K562 (cell line): ENCODE results near the gene NBPF20. TPM values are rescaled to one million over a fixed set of nuclear protein-coding genes. Genes with fewer than 3 reads are reported as not detected.
A peak's percentile ranks its signal among the peaks of the same experiment; 100 is the strongest.
"Not testable (repeated sequence)": the region's sequence is repeated elsewhere in the genome, so short reads cannot be mapped to it uniquely, and the experiment has no call there.

ENCODE experiments used
- CREBBP ChIP-seq: IDR thresholded peaks from one replicate; pipeline ENCODE4 v1.6.1; 2012; ENCODE audit warnings: low read depth, mild to moderate bottlenecking, control low read depth, inconsistent platforms, low read length
- ERF ChIP-seq: fragments of 450-650 bp; formaldehyde crosslinking; IDR thresholded peaks from 2 replicates; pipeline ENCODE4 v1.4.0; 2020; ENCODE audit warnings: mild to moderate bottlenecking, mixed read lengths
- GABPB1 ChIP-seq: sonication (generic); formaldehyde crosslinking; IDR thresholded peaks from 2 replicates; pipeline ENCODE4 v1.8.0; 2022; ENCODE audit warnings: mild to moderate bottlenecking, missing genetic modification reagents
- HNRNPL ChIP-seq: fragments of 200-400 bp; formaldehyde crosslinking; IDR thresholded peaks from 2 replicates; pipeline ENCODE4 v1.6.1; 2017; ENCODE audit warnings: low read depth, mild to moderate bottlenecking, low read length
- LCOR ChIP-seq: sonication (generic); formaldehyde crosslinking; IDR thresholded peaks from 2 replicates; pipeline ENCODE4 v1.8.0; 2022; ENCODE audit warnings: mild to moderate bottlenecking, missing genetic modification reagents
- NCOA1 ChIP-seq: fragments of 450-650 bp; IDR thresholded peaks from 2 replicates; pipeline ENCODE4 v1.6.1; 2016; ENCODE audit warnings: low read depth
- NCOA2 ChIP-seq, 2 experiments: fragments of 450-650 bp; IDR thresholded peaks; 2 replicates each; pipeline ENCODE4 v1.6.1; 2018; ENCODE audit warnings: mild to moderate bottlenecking in 2 of 2, moderate library complexity in 1 of 2; ENCODE audit not compliant: partially characterized antibody in 2 of 2
- POLR2AphosphoS5 ChIP-seq: IDR thresholded peaks from 2 replicates; pipeline ENCODE4 v1.6.1; 2011; ENCODE audit warnings: mild to moderate bottlenecking, low read depth, low read length, moderate library complexity; ENCODE audit not compliant: control insufficient read depth, insufficient read depth
- RUNX1 ChIP-seq: sonication (generic); IDR thresholded peaks from 2 replicates; pipeline ENCODE4 v1.6.1; 2016; ENCODE audit warnings: antibody characterized with exemption, low read depth
- TEAD4 ChIP-seq, 2 experiments: sonication (generic) in 1 of 2; formaldehyde crosslinking in 1 of 2; IDR thresholded peaks; 2 replicates each; pipeline versions ENCODE4 v1.6.1 to v1.8.0; 2012 to 2022; ENCODE audit warnings: borderline replicate concordance in 1 of 2, inconsistent platforms in 1 of 2, low read length in 1 of 2, mild to moderate bottlenecking in 1 of 2, missing genetic modification reagents in 1 of 2
- ZNF175 ChIP-seq: fragments of 200-800 bp; sonication (Bioruptor generic); IDR thresholded peaks from 2 replicates; pipeline ENCODE4 v1.6.1; 2016; ENCODE audit warnings: low read depth, mild to moderate bottlenecking, missing genetic modification characterization, missing compliant biosample characterization
- ZNF445 ChIP-seq: fragments of 250-450 bp; sonication (Bioruptor Pico); IDR thresholded peaks from 2 replicates; pipeline ENCODE4 v1.4.0; 2020; ENCODE audit warnings: low read depth, mild to moderate bottlenecking, moderate library complexity
- polyA plus RNA-seq, 8 experiments: library from polyadenylated mRNA; depleted of rRNA in 4 of 8; stranded (reverse) in 5 of 8; unstranded in 3 of 8; fragments of >200 nt; fragmentation: Nextera tagmentation in 2 of 8; fragmentation: Illumina TruSeq in 1 of 8; extraction: Ambion mirVana in 2 of 8; extraction: Trizol in 1 of 8; gene quantifications; 2 replicates each; pipeline versions ENCODE4 v1.2.1 to v1.2.3, GENCODE V29; 2011 to 2014; ENCODE audit warnings: inconsistent platforms in 1 of 8, missing spikeins in 1 of 8
- total RNA-seq, 7 experiments: library from RNA; depleted of rRNA in 6 of 7; stranded (reverse); fragments of >200 nt in 6 of 7; fragmentation: Illumina TruSeq in 2 of 7; extraction: Trizol in 2 of 7; gene quantifications; 2 replicates each; pipeline versions ENCODE4 v1.2.1 to v1.2.3, GENCODE V29; 2011 to 2021; ENCODE audit warnings: low replicate concordance in 1 of 7
- TF ChIP-seq, protein P1 (sequence below): sonication (generic); formaldehyde crosslinking; IDR thresholded peaks from 2 replicates; pipeline ENCODE4 v1.4.0; 2020; ENCODE audit warnings: mild to moderate bottlenecking, missing genetic modification reagents
- TF ChIP-seq, protein P2 (sequence below): fragments of 250-450 bp; sonication (Bioruptor Pico); IDR thresholded peaks from 2 replicates; pipeline ENCODE4 v1.5.0; 2022; ENCODE audit warnings: mild to moderate bottlenecking
- TF ChIP-seq, protein P3 (sequence below): fragments of 450-650 bp; IDR thresholded peaks from 2 replicates; pipeline ENCODE4 v1.6.1; 2014; ENCODE audit warnings: low read depth, mild to moderate bottlenecking, moderate library complexity, borderline replicate concordance
- TF ChIP-seq, protein P4 (sequence below): fragments of 250-450 bp; sonication (Bioruptor Pico); IDR thresholded peaks from 2 replicates; pipeline ENCODE4 v1.4.0; 2020; ENCODE audit warnings: mild to moderate bottlenecking
- TF ChIP-seq, protein P5 (sequence below): IDR thresholded peaks from 2 replicates; pipeline ENCODE4 v1.6.1; 2011; ENCODE audit not compliant: insufficient read length; ENCODE audit errors: extremely low read depth

Gene NBPF20
- total and polyA plus RNA-seq, 9 of the 15 experiments (the other 6 are each of a cell fraction or from before 2014, with no cell fraction given) = 0.38 to 2.7 (median 1.00) TPM

DNA sequence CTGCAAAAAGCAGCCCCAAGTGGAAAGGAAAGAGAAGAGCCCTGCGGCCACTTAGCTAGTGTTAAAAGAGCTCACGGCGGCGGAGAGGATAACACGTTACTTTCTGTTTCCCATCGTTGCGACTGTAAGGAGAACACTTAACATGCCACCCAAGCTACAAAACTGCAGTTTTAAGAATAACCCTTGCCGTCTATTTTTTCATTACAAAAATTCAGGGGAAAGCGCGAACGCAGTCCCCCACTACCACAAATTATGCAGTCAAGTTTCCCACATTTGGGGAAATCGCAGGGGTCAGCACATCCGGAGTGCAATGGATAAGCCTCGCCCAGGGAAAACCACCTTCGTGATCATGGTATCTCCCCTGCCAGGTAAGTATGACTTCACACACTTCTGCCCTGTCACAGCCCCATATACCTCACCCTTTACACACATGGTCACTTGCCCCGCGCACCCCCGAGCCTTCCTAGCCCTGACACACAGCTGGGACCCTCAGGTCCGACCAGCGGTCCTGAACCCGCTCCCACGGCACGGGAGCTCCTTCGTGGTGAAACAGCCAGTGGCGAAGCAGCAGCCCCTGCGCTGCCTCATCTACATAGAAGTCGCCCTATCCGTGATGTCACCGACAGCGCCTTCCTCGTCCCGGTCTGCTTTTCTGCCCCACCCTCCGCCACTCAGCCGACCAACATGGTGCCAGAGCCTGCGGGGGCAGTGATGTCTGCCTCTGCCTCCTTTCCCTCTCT, 40.2 kb upstream of the NBPF20 start (continued):
- TF ChIP-seq NCOA1 (peak; percentile 41; the same call in 1 of the 2 replicates), HNRNPL (peak; percentile 91), NCOA2 (IDR thresholded peaks at IDR 0.05; ENCODE audit: partially characterized antibody in 2 of 2) (peak in 1 of 2 experiments; percentile 56), LCOR (CRISPR knock-in tag) (peak; percentile 91), ZNF175 (CRISPR knock-in tag) (peak; percentile 50; the same call in 1 of the 2 replicates), POLR2AphosphoS5 (peak; percentile 98), CREBBP (peak; percentile 45), ZNF445 (CRISPR knock-in tag) (peak; percentile 94), TEAD4 (IDR thresholded peaks at IDR 0.05; ENCODE audit: low read length) (peak; percentile 79), ERF (CRISPR knock-in tag) (peak; percentile 97), GABPB1 (CRISPR knock-in tag) (peak; percentile 36), RUNX1 (peak; percentile 100)
- TF ChIP-seq, protein P1, sequence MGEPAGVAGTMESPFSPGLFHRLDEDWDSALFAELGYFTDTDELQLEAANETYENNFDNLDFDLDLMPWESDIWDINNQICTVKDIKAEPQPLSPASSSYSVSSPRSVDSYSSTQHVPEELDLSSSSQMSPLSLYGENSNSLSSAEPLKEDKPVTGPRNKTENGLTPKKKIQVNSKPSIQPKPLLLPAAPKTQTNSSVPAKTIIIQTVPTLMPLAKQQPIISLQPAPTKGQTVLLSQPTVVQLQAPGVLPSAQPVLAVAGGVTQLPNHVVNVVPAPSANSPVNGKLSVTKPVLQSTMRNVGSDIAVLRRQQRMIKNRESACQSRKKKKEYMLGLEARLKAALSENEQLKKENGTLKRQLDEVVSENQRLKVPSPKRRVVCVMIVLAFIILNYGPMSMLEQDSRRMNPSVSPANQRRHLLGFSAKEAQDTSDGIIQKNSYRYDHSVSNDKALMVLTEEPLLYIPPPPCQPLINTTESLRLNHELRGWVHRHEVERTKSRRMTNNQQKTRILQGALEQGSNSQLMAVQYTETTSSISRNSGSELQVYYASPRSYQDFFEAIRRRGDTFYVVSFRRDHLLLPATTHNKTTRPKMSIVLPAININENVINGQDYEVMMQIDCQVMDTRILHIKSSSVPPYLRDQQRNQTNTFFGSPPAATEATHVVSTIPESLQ (CRISPR knock-in tag) = 0 out of 2 replicates have a peak, but pooled peaks have one; percentile 22
- TF ChIP-seq, protein P2, sequence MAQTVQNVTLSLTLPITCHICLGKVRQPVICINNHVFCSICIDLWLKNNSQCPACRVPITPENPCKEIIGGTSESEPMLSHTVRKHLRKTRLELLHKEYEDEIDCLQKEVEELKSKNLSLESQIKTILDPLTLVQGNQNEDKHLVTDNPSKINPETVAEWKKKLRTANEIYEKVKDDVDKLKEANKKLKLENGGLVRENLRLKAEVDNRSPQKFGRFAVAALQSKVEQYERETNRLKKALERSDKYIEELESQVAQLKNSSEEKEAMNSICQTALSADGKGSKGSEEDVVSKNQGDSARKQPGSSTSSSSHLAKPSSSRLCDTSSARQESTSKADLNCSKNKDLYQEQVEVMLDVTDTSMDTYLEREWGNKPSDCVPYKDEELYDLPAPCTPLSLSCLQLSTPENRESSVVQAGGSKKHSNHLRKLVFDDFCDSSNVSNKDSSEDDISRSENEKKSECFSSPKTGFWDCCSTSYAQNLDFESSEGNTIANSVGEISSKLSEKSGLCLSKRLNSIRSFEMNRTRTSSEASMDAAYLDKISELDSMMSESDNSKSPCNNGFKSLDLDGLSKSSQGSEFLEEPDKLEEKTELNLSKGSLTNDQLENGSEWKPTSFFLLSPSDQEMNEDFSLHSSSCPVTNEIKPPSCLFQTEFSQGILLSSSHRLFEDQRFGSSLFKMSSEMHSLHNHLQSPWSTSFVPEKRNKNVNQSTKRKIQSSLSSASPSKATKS (CRISPR knock-in tag) = 0 out of 2 replicates have a peak, but pooled peaks have one; percentile 17
- TF ChIP-seq, protein P3, sequence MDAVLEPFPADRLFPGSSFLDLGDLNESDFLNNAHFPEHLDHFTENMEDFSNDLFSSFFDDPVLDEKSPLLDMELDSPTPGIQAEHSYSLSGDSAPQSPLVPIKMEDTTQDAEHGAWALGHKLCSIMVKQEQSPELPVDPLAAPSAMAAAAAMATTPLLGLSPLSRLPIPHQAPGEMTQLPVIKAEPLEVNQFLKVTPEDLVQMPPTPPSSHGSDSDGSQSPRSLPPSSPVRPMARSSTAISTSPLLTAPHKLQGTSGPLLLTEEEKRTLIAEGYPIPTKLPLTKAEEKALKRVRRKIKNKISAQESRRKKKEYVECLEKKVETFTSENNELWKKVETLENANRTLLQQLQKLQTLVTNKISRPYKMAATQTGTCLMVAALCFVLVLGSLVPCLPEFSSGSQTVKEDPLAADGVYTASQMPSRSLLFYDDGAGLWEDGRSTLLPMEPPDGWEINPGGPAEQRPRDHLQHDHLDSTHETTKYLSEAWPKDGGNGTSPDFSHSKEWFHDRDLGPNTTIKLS = peak; percentile 71
- not testable (repeated sequence) for TF ChIP-seq TEAD4 (CRISPR knock-in tag; IDR thresholded peaks at IDR 0.05; ENCODE audit: borderline replicate concordance)
- TF ChIP-seq, protein P4, sequence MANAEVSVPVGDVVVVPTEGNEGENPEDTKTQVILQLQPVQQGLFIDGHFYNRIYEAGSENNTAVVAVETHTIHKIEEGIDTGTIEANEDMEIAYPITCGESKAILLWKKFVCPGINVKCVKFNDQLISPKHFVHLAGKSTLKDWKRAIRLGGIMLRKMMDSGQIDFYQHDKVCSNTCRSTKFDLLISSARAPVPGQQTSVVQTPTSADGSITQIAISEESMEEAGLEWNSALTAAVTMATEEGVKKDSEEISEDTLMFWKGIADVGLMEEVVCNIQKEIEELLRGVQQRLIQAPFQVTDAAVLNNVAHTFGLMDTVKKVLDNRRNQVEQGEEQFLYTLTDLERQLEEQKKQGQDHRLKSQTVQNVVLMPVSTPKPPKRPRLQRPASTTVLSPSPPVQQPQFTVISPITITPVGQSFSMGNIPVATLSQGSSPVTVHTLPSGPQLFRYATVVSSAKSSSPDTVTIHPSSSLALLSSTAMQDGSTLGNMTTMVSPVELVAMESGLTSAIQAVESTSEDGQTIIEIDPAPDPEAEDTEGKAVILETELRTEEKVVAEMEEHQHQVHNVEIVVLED (CRISPR knock-in tag) = peak; percentile 38; the same call in 1 of the 2 replicates
- TF ChIP-seq, protein P5, sequence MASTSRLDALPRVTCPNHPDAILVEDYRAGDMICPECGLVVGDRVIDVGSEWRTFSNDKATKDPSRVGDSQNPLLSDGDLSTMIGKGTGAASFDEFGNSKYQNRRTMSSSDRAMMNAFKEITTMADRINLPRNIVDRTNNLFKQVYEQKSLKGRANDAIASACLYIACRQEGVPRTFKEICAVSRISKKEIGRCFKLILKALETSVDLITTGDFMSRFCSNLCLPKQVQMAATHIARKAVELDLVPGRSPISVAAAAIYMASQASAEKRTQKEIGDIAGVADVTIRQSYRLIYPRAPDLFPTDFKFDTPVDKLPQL = peak; percentile 92
